ENCODE data around the gene SOCS2. TPM values are rescaled to one million over a fixed set of nuclear protein-coding genes. Genes with fewer than 3 reads are reported as not detected.

Gene SOCS2
- total and polyA plus RNA-seq, 2 donors from 2014 or later, result 25.7 to 32.2 TPM

DNA sequence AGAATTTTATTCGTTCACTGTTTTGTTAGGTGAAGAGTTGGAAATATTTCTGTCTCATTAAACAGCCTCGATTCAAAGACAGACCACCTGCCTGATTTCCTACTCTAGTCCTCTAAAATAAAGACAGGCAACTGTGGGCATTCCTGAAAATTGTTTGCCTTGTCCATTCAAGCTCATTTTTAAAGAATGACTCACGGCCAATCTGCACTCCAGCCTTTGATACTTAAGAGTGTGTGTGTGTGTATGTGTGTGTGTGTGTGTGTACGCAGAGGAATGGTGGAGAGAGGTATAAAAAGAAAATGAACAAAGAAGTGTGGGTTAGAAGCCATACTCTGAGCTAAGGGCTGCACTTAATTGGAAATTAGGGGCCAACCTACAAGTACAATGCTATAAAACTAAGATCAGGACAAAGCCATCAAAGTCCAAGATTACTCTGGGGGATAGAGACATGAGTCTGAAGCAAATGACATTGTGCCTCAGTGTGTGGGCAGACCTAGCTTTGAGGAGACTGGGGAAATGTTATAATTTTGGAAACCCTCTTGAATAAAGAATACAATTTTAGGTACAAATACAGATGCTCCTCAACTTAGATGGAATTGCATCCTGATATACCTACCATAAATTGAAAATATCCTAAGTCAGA lies 45.6 kb upstream of the SOCS2 start:
- Histone ChIP-seq H3K27ac (ENCODE audit: low read depth in 2 of 2, low read length in 2 of 2) (no peak overlapping the region), H3K36me3 (ENCODE audit: control insufficient read depth in 2 of 3, insufficient read depth in 3 of 3, low read length in 3 of 3) (no peaks in the 10 kb centered on the region), H3K9me3 (ENCODE audit: control insufficient read depth in 2 of 3, insufficient read depth in 1 of 3, low read length in 3 of 3) (no peaks in the 10 kb centered on the region), H3K4me3 (ENCODE audit: low read length in 3 of 3) (no peak overlapping the region), H3K4me1 (ENCODE audit: control insufficient read depth in 2 of 3, insufficient read depth in 2 of 3, low read depth in 1 of 3, low read length in 3 of 3) (peaks cover 0 to 3% (median under 1%) of the 10 kb centered on the region in 3 donors), H3K27me3 (ENCODE audit: control insufficient read depth, insufficient read depth, low read length) (no peaks in the 10 kb centered on the region), H3K9ac (ENCODE audit: low read length in 3 of 3) (no peak overlapping the region)
- FAIRE-seq (no peak), DNase-seq (peak in 2 of 5 donors; percentile 26 to 29)
- intact Hi-C loops (cut with DNase I), result no loop called here
- TF ChIP-seq, protein P1, sequence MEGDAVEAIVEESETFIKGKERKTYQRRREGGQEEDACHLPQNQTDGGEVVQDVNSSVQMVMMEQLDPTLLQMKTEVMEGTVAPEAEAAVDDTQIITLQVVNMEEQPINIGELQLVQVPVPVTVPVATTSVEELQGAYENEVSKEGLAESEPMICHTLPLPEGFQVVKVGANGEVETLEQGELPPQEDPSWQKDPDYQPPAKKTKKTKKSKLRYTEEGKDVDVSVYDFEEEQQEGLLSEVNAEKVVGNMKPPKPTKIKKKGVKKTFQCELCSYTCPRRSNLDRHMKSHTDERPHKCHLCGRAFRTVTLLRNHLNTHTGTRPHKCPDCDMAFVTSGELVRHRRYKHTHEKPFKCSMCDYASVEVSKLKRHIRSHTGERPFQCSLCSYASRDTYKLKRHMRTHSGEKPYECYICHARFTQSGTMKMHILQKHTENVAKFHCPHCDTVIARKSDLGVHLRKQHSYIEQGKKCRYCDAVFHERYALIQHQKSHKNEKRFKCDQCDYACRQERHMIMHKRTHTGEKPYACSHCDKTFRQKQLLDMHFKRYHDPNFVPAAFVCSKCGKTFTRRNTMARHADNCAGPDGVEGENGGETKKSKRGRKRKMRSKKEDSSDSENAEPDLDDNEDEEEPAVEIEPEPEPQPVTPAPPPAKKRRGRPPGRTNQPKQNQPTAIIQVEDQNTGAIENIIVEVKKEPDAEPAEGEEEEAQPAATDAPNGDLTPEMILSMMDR (IDR thresholded peaks at IDR 0.05; ENCODE audit: borderline replicate concordance, extremely low read depth, insufficient read depth), result no peak

DNA sequence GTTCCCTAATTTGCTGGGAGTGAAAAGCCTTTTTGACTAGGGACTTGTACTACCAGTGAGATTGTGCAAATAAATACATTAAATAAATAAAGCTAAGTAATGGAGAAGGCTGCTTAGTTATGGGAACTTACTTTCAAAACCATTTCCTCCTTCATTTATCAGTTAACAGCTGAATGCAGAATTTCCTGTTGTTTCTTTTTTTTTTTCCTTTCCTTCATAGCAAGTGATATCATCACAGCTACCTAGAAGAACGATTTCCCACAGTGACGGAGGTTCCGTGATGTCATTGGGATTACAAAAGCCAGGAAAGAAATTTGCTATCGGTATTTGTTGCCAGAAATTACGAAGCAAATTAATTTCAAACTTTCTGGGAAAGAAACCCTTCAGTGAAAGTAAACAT lies 42.1 kb upstream of the SOCS2 start:
- no peaks in the 10 kb centered on the region for H3K4me1 ChIP-seq (ENCODE audit: control insufficient read depth in 2 of 3, insufficient read depth in 2 of 3, low read depth in 1 of 3, low read length in 3 of 3)
- no peak overlapping the region for H3K27ac ChIP-seq (ENCODE audit: low read depth in 2 of 2, low read length in 2 of 2)
- no peak overlapping the region for H3K4me3 ChIP-seq (ENCODE audit: low read length in 3 of 3)
- H3K9me3 ChIP-seq (ENCODE audit: control insufficient read depth in 2 of 3, insufficient read depth in 1 of 3, low read length in 3 of 3), result no peaks in the 10 kb centered on the region
- no peaks in the 10 kb centered on the region for H3K27me3 ChIP-seq (ENCODE audit: control insufficient read depth, insufficient read depth, low read length)
- no peak overlapping the region for H3K9ac ChIP-seq (ENCODE audit: low read length in 3 of 3)
- no peak for DNase-seq
- no peak for FAIRE-seq
- TF ChIP-seq, protein P1 (IDR thresholded peaks at IDR 0.05; ENCODE audit: borderline replicate concordance, extremely low read depth, insufficient read depth), result no peak
- intact Hi-C loops (cut with DNase I), result no loop called here
- H3K36me3 ChIP-seq (ENCODE audit: control insufficient read depth in 2 of 3, insufficient read depth in 3 of 3, low read length in 3 of 3), result no peaks in the 10 kb centered on the region

DNA sequence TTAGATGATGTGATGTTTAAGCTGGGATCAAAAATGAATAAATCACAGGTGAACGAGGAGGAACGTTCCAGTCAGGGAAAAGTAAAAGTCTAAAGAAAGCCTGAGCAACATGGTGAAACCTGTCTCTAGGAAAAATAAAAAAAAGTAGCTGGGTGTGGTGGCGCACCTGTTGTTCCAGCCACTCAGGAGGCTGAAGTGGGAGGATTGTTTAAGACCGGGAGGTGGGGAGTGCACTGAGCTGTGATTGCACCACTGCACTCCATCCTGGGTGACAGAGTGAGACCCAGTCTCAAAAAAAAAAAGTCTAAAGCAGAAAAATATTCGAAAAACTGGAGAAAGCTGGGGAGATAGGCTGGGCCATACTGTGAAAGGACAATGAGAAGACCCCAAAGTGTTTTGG lies 39.2 kb upstream of the SOCS2 start:
- H3K27me3 ChIP-seq (ENCODE audit: control insufficient read depth, insufficient read depth, low read length), result no peaks in the 10 kb centered on the region
- H3K36me3 ChIP-seq (ENCODE audit: control insufficient read depth in 2 of 3, insufficient read depth in 3 of 3, low read length in 3 of 3), result no peaks in the 10 kb centered on the region
- intact Hi-C loops (cut with DNase I), result no loop called here
- FAIRE-seq (no peak), DNase-seq (no peak)
- H3K9ac ChIP-seq (ENCODE audit: low read length in 3 of 3), result no peak overlapping the region
- H3K27ac ChIP-seq (ENCODE audit: low read depth in 2 of 2, low read length in 2 of 2), result no peak overlapping the region
- H3K4me3 ChIP-seq (ENCODE audit: low read length in 3 of 3), result no peak overlapping the region
- TF ChIP-seq, protein P1 (IDR thresholded peaks at IDR 0.05; ENCODE audit: borderline replicate concordance, extremely low read depth, insufficient read depth), result no peak
- H3K9me3 ChIP-seq (ENCODE audit: control insufficient read depth in 2 of 3, insufficient read depth in 1 of 3, low read length in 3 of 3), result no peaks in the 10 kb centered on the region
- H3K4me1 ChIP-seq (ENCODE audit: control insufficient read depth in 2 of 3, insufficient read depth in 2 of 3, low read depth in 1 of 3, low read length in 3 of 3), result peaks cover 0 to 2% (median 0%) of the 10 kb centered on the region in 3 donors

Measured in kidney (tissue), 14 donors.